GM18511 (cell line): Measurements from ENCODE around the gene DNAJC18.
"Not testable (repeated sequence)": the region's sequence is repeated elsewhere in the genome, so short reads cannot be mapped to it uniquely, and the experiment has no call there.

ENCODE experiments used
- ATAC-seq: cut with Tn5 transposase; IDR thresholded peaks from one replicate; pipeline ENCODE4 v1.9.1; 2021; ENCODE audit warnings: mild to moderate bottlenecking, moderate library complexity; ENCODE audit not compliant: unreplicated experiment

DNAJC18 gene

DNA sequence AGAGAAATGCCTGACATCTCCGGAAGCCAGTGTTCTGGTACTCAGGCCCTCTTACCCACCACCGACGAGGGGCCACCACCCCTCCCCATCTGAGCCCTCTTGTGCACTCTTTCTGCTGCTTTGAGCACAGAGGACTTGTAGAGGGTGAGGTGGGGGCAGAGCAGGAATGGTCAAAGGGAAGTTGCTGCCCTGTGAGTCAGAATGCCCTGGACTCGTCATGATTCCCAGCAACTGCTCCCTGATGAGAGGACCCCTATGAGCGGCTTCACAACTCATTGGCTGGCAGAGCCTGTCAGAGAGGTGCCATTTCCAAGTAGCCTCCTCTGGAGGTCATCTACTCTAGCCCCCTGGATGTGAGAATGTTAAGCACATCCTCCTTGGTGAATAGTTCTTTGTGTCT lies 22.4 kb upstream of the DNAJC18 start:
- no peak for ATAC-seq

DNA sequence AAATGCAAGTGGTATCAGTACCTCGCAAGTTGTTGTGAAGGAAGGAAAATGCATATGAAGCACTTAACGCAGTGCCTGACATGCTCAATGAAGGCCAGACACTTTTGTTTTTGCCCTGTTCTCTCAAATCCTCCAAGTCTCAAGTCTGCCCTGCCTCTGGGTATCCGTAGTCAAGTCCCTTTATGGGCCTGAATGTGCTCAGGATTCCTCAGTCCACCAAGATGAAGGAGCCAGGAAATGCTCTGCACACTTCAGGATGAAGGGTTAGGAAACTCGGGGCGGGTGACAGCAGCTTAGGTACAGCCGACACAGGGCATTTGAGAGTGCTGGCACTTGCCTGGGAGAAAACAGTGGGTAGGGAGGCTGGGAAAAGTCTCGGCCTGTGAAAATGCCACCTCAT lies 21.9 kb upstream of the DNAJC18 start:
- ATAC-seq = no peak

GRCh38 chr5:139460455-139460854 lies 21.1 kb upstream of the DNAJC18 start:
- ATAC-seq = no peak

- peak; percentile 46 for ATAC-seq
These were observed 20.2 kb upstream of the DNAJC18 start for GRCh38 chr5:139459451-139459934.

- peak; percentile 66 for ATAC-seq
These were observed 19.5 kb upstream of the DNAJC18 start for GRCh38 chr5:139458580-139459407.

- ATAC-seq = no peak
These were observed 18.5 kb upstream of the DNAJC18 start for GRCh38 chr5:139457653-139458306.

GRCh38 chr5:139457241-139457640 lies 17.9 kb upstream of the DNAJC18 start:
- ATAC-seq = no peak

DNA sequence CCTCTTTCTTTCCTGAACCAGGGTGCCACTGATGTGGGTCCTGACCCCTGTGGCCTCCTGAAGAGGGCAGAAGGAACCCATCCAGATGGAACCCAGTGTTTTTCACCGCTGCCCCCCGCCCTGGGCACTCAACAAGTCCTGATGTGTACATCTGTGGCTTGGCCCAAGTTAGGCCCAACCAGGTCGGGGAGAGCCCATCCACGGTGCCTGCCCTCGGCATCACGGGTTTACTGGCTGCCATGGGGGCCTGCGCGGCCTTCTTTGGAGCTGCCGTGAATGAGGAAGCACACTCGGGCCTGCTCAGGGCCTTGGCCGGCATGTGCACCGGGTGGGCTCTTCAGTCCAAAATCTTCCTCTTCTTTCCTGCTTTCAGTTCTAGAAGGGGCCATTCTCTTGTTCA lies 17.5 kb upstream of the DNAJC18 start:
- no peak for ATAC-seq

DNA sequence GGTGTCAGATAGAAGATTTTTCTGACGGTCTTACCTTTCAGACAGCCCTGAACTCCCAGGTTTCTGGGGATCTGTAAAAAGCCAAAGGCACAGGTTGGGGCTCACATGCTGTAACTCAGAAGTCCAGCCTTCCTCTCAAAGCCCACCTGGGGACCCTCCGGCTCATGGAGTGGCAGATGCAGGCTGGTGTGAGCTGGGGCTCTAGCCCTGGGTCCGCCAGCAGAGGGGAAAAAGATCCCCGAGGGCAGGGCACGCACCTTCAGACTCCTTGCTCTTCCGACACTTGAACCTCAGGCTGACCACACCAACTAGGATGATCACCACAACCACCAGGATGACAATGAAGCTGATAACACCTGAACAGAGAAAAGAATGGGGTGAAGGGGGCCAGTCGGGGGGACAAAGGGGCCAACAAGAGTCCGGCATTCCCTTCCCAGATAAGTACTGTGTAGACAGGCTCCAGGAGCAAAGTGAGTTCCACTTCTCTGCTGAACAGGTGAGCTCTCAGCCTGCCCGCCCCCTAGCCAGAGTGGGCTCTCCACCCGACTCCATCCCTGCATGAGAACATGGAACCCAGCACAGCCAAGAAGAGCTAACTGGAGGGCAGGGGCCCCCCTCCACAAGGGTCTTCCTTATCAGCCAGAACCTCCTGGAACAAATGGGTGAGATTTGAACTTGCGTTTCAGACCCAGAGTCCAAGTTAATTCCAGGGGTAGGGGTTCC lies 15.4 kb upstream of the DNAJC18 start:
- ATAC-seq = no peak

DNA sequence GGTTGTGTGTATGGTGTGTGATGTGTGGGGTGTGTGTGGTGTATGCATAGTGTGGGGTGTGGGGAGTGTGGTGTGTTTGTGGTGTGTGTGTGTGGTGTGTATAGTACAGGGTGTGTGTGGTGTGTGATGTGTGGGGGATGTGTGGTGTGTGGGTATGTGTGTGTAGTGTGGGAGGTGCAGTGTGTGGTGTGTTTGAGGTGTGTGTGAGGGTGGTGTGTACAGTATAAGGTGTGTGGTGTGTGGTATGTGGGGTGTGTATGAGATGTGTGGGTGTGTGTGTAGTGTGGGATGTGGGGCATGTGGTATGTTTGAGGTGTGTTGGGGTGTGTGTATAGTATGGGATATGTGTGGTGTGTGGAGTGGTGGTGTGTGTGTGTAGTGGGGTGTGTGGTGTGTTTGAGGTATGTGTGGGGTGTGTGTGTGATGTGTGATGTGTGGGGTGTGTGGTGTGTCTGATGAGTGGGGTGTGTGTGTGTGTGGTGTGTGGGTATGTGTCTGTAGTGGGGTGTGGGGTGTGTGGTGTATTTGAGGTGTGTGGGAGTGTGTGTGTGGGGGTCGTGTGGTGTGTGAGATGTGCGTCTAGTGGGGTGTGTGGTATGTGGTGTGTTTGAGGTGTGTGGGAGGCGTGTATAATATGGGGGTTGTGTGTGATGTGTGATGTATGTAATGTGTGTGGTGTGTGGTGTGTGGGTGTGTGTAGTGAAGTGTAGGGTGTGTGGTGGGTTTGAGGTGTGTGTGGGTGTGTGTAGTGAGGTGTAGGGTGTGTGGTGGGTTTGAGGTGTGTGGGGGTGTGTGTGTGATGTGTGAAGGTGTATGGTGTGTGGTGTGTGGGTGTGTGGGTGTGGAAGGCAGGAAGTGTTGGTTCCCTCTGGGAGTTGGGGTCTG lies 14.6 kb upstream of the DNAJC18 start:
- no peak for ATAC-seq

- no peak for ATAC-seq
These were observed 12.7 kb upstream of the DNAJC18 start for GRCh38 chr5:139451878-139452660.

- no peak for ATAC-seq
These were observed 11.9 kb upstream of the DNAJC18 start for GRCh38 chr5:139451176-139451575.

DNA sequence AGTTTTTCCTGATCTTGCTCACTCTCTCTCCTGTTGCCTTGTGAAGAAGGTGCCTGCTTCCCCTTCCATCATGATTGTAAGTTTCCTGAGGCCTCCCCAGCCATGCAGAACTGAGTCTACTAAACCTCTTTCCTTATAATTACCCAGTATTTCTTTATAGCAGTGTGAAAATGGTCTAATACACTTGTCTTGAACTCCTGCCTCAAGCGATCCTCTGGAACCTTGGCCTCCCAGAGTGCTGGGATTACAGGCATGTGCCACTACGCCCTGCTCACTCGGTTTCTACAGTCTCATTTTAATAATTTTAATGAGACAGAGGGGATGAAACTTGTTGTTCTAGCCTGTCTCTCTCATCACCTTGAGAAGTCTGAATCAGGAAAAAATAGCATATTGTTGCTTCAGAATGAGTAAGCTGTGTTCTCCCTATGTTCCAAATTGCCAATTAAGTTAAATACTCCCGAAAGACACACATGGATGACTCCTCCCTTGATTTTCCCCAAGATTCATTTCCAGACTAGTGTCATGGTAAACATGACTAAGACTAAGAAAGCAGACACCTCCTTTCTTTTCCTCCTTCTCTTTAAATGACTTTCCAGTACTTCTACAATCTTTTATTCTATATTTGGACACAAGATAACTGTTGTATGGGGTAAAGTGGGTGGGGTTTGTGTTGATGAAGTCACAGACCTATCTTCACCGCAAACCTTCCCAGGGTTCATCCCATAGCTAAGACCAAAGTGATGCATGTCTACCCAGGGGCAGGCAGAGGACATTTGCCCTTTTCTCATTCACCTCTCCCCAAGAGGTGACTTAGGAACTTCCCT lies 7.8 kb upstream of the DNAJC18 start:
- no peak for ATAC-seq

DNA sequence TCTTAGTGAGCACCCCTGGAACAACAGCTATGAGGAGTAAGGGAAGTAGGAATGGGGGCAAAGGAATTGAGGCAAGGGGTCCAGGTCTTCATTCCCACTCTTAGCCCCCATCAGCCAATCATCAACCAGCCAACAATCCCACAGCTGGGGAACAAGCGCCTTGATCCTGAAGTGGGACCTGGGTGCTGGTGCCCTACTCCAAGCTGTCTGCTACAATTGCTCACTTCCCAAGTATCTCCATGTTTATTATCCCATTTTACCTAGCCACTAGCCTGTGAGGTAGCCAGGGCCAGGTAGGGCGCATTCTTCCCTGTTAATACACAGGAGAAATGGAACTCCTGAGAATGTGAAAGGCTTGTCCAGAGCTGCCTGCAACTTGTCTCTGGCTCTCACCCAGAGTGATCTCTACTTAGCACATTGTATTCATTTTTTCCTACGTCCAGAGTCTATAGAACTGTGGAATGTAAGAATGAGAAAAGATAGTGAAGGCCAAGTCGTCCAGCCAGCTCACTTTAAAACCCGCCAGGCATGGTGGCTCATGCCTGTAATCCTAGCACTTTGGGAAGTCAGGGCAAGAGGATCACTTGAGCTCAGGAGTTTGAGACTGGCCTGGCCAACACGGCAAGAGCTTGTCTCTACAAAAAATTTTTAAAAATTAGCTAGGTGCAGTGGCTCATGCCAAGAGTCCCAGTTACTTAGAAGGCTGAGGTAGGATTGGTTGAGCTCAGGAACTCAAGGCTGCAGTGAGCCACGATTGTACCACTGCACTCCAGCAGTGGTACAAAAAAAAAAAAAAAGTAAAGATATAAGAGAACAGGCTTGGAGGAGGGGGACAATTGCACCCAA lies 6.2 kb upstream of the DNAJC18 start:
- no peak for ATAC-seq

DNA sequence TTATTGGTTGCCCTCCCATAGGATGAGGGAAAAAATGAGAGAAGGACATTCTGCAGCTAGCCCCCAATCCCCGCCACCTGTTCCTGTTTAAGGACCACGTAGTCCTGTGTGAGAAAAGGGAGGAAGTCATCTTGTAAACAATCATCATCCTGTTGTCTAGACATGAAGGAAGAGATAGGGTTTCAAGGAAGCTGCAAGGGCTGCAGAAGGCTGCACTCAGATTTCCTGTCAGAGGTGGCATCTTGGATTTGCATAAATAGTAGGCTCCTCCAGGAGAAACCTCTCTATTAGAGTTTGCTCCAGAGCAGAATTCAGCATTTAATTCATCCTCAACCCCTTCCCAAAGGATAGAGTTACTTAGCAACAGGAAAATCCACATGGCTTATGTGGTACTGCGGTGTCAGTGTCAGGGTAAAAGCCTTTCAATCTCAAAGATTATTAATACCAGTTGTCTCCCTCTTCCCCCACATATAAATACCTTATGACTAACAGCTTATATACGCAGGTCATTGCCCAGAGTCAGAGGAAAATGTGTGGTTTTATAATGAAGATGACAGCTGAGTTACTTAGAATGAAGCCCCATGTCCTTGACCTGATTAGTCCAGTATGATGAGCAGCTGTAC lies 4.6 kb upstream of the DNAJC18 start:
- no peak for ATAC-seq

GRCh38 chr5:139440416-139440815 lies 1.1 kb upstream of the DNAJC18 start:
- not testable (repeated sequence) for ATAC-seq

- no peak for ATAC-seq
These were observed 665 bp downstream of the DNAJC18 start for GRCh38 chr5:139438707-139439012.

DNA sequence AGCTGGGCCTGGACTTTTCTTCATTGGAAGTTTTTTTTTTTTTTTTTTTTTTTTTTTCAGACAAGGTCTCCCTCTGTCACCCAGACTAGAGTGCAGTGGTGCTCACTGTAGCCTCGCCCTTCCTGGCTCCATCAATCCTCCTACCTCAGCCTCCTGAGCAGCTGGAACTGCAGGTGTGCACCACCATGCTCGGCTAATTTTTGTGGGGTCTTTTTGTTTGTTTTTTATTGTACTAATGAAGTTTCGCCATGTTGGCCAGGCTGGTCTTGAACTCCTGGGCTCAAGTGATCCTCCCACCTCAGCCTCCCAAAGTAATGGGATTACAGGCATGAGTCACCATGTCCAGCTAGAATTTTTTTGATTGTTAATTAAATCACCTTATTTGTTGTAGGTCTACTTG lies 3.6 kb downstream of the DNAJC18 start:
- no peak for ATAC-seq
